K562 (cell line): ENCODE results near the gene LAPTM5. TPM values are rescaled to one million over a fixed set of nuclear protein-coding genes. Genes with fewer than 3 reads are reported as not detected.

Source experiments
- CBFA2T3 ChIP-seq: fragments of 450-650 bp; IDR thresholded peaks from 2 replicates; pipeline ENCODE4 v1.6.1; 2017
- CBX5 ChIP-seq: IDR thresholded peaks from 2 replicates; pipeline ENCODE4 v1.6.1; 2014; ENCODE audit warnings: low read depth, borderline replicate concordance
- CSDE1 ChIP-seq, 2 experiments: fragments of 450-650 bp; IDR thresholded peaks; 2 replicates each; pipeline ENCODE4 v1.6.1; 2016; ENCODE audit warnings: mild to moderate bottlenecking in 1 of 2
- ILF3 ChIP-seq: fragments of 450-650 bp; IDR thresholded peaks from 2 replicates; pipeline ENCODE4 v1.6.1; 2018; ENCODE audit warnings: antibody characterized with exemption, mild to moderate bottlenecking, moderate library complexity, borderline replicate concordance
- KLF13 ChIP-seq: fragments of 450-650 bp; IDR thresholded peaks from 2 replicates; pipeline ENCODE4 v1.6.1; 2016; ENCODE audit warnings: missing genetic modification characterization, low read depth, mild to moderate bottlenecking, missing compliant biosample characterization, moderate library complexity, borderline replicate concordance
- RBM25 ChIP-seq: fragments of 200-400 bp; formaldehyde crosslinking; IDR thresholded peaks from 2 replicates; pipeline ENCODE4 v1.6.1; 2018; ENCODE audit warnings: low read length, low read depth, moderate library complexity; ENCODE audit not compliant: severe bottlenecking
- SETDB1 ChIP-seq: IDR thresholded peaks from one replicate; pipeline ENCODE4 v1.6.1; 2012; ENCODE audit warnings: low read length, control low read depth, inconsistent platforms
- SRF ChIP-seq, 2 experiments: fragments of 250-450, 450-650 bp in 1 of 2; sonication (Bioruptor Pico) in 1 of 2; sonication (generic) in 1 of 2; formaldehyde crosslinking; IDR thresholded peaks; 2 replicates each; pipeline versions ENCODE4 v1.5.0 to v1.5.1; 2020 to 2022; ENCODE audit warnings: mild to moderate bottlenecking in 1 of 2, missing genetic modification reagents in 1 of 2
- XRCC4 ChIP-seq: IDR thresholded peaks from one replicate; pipeline ENCODE4 v1.6.1; 2011; ENCODE audit not compliant: insufficient read depth, insufficient read length; ENCODE audit errors: extremely low read depth
- ZKSCAN1 ChIP-seq: fragments of 150-350 bp; IDR thresholded peaks from 2 replicates; pipeline ENCODE4 v1.6.1; 2016; ENCODE audit warnings: low read depth, low read length
- ZNF282 ChIP-seq: sonication (generic); formaldehyde crosslinking; IDR thresholded peaks from 2 replicates; pipeline ENCODE4 v1.8.1; 2023; ENCODE audit warnings: missing genetic modification reagents
- polyA plus RNA-seq, 8 experiments: library from polyadenylated mRNA; depleted of rRNA in 4 of 8; stranded (reverse) in 5 of 8; unstranded in 3 of 8; fragments of >200 nt; fragmentation: Nextera tagmentation in 2 of 8; fragmentation: Illumina TruSeq in 1 of 8; extraction: Ambion mirVana in 2 of 8; extraction: Trizol in 1 of 8; gene quantifications; 2 replicates each; pipeline versions ENCODE4 v1.2.1 to v1.2.3, GENCODE V29; 2011 to 2014; ENCODE audit warnings: inconsistent platforms in 1 of 8, missing spikeins in 1 of 8
- total RNA-seq, 7 experiments: library from RNA; depleted of rRNA in 6 of 7; stranded (reverse); fragments of >200 nt in 6 of 7; fragmentation: Illumina TruSeq in 2 of 7; extraction: Trizol in 2 of 7; gene quantifications; 2 replicates each; pipeline versions ENCODE4 v1.2.1 to v1.2.3, GENCODE V29; 2011 to 2021; ENCODE audit warnings: low replicate concordance in 1 of 7
- TF ChIP-seq, protein P1 (sequence below): fragments of 250-450 bp; sonication (Bioruptor Pico); IDR thresholded peaks from 2 replicates; pipeline ENCODE4 v1.8.0; 2022; ENCODE audit warnings: inconsistent platforms, mild to moderate bottlenecking, moderate library complexity, borderline replicate concordance
- TF ChIP-seq, protein P2 (sequence below): fragments of 250-450 bp; sonication (Bioruptor Pico); IDR thresholded peaks from 2 replicates; pipeline ENCODE4 v1.4.0; 2020
- TF ChIP-seq, protein P3 (sequence below): fragments of 200-600 bp; sonication (generic); IDR thresholded peaks from one replicate; pipeline ENCODE4 v1.6.1; 2012; ENCODE audit warnings: mild to moderate bottlenecking, low read depth, low read length, inconsistent platforms

The LAPTM5 gene
- total and polyA plus RNA-seq, 9 of the 15 experiments (the other 6 are each of a cell fraction or from before 2014, with no cell fraction given) = 2.4 to 47.3 (median 20.3) TPM

- no peak for TF ChIP-seq ZKSCAN1
- TF ChIP-seq KLF13 (tag) = 0 out of 2 replicates have a peak, but pooled peaks have one; percentile 59
- TF ChIP-seq ZNF282 (CRISPR knock-in tag) = no peak
- TF ChIP-seq, protein P1, sequence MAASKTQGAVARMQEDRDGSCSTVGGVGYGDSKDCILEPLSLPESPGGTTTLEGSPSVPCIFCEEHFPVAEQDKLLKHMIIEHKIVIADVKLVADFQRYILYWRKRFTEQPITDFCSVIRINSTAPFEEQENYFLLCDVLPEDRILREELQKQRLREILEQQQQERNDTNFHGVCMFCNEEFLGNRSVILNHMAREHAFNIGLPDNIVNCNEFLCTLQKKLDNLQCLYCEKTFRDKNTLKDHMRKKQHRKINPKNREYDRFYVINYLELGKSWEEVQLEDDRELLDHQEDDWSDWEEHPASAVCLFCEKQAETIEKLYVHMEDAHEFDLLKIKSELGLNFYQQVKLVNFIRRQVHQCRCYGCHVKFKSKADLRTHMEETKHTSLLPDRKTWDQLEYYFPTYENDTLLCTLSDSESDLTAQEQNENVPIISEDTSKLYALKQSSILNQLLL (CRISPR knock-in tag) = no peak
- TF ChIP-seq SRF (CRISPR knock-in tag; IDR thresholded peaks at IDR 0.05) = no peak
- no peak for TF ChIP-seq CBX5
- no peak for TF ChIP-seq CBFA2T3
- no peak for TF ChIP-seq ILF3
- TF ChIP-seq RBM25 = no peak
- no peak for TF ChIP-seq SETDB1
- no peak for TF ChIP-seq XRCC4
- TF ChIP-seq, protein P2, sequence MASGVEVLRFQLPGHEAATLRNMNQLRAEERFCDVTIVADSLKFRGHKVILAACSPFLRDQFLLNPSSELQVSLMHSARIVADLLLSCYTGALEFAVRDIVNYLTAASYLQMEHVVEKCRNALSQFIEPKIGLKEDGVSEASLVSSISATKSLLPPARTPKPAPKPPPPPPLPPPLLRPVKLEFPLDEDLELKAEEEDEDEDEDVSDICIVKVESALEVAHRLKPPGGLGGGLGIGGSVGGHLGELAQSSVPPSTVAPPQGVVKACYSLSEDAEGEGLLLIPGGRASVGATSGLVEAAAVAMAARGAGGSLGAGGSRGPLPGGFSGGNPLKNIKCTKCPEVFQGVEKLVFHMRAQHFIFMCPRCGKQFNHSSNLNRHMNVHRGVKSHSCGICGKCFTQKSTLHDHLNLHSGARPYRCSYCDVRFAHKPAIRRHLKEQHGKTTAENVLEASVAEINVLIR (CRISPR knock-in tag) = peak; percentile 41; the same call in 1 of the 2 replicates
- TF ChIP-seq CSDE1 (IDR thresholded peaks at IDR 0.05) = no peak
- TF ChIP-seq, protein P3, sequence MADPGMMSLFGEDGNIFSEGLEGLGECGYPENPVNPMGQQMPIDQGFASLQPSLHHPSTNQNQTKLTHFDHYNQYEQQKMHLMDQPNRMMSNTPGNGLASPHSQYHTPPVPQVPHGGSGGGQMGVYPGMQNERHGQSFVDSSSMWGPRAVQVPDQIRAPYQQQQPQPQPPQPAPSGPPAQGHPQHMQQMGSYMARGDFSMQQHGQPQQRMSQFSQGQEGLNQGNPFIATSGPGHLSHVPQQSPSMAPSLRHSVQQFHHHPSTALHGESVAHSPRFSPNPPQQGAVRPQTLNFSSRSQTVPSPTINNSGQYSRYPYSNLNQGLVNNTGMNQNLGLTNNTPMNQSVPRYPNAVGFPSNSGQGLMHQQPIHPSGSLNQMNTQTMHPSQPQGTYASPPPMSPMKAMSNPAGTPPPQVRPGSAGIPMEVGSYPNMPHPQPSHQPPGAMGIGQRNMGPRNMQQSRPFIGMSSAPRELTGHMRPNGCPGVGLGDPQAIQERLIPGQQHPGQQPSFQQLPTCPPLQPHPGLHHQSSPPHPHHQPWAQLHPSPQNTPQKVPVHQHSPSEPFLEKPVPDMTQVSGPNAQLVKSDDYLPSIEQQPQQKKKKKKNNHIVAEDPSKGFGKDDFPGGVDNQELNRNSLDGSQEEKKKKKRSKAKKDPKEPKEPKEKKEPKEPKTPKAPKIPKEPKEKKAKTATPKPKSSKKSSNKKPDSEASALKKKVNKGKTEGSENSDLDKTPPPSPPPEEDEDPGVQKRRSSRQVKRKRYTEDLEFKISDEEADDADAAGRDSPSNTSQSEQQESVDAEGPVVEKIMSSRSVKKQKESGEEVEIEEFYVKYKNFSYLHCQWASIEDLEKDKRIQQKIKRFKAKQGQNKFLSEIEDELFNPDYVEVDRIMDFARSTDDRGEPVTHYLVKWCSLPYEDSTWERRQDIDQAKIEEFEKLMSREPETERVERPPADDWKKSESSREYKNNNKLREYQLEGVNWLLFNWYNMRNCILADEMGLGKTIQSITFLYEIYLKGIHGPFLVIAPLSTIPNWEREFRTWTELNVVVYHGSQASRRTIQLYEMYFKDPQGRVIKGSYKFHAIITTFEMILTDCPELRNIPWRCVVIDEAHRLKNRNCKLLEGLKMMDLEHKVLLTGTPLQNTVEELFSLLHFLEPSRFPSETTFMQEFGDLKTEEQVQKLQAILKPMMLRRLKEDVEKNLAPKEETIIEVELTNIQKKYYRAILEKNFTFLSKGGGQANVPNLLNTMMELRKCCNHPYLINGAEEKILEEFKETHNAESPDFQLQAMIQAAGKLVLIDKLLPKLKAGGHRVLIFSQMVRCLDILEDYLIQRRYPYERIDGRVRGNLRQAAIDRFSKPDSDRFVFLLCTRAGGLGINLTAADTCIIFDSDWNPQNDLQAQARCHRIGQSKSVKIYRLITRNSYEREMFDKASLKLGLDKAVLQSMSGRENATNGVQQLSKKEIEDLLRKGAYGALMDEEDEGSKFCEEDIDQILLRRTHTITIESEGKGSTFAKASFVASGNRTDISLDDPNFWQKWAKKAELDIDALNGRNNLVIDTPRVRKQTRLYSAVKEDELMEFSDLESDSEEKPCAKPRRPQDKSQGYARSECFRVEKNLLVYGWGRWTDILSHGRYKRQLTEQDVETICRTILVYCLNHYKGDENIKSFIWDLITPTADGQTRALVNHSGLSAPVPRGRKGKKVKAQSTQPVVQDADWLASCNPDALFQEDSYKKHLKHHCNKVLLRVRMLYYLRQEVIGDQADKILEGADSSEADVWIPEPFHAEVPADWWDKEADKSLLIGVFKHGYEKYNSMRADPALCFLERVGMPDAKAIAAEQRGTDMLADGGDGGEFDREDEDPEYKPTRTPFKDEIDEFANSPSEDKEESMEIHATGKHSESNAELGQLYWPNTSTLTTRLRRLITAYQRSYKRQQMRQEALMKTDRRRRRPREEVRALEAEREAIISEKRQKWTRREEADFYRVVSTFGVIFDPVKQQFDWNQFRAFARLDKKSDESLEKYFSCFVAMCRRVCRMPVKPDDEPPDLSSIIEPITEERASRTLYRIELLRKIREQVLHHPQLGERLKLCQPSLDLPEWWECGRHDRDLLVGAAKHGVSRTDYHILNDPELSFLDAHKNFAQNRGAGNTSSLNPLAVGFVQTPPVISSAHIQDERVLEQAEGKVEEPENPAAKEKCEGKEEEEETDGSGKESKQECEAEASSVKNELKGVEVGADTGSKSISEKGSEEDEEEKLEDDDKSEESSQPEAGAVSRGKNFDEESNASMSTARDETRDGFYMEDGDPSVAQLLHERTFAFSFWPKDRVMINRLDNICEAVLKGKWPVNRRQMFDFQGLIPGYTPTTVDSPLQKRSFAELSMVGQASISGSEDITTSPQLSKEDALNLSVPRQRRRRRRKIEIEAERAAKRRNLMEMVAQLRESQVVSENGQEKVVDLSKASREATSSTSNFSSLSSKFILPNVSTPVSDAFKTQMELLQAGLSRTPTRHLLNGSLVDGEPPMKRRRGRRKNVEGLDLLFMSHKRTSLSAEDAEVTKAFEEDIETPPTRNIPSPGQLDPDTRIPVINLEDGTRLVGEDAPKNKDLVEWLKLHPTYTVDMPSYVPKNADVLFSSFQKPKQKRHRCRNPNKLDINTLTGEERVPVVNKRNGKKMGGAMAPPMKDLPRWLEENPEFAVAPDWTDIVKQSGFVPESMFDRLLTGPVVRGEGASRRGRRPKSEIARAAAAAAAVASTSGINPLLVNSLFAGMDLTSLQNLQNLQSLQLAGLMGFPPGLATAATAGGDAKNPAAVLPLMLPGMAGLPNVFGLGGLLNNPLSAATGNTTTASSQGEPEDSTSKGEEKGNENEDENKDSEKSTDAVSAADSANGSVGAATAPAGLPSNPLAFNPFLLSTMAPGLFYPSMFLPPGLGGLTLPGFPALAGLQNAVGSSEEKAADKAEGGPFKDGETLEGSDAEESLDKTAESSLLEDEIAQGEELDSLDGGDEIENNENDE = no peak
These were observed 4.0 kb upstream of the LAPTM5 start (continued) for GRCh38 chr1:30761381-30762151.
